HL-60/S4 treated with retinoic acid at 250 ng/mL for 4 days and 3 days (cell line): Measurements from ENCODE around the gene TXNRD2.

Source experiments
- in situ Hi-C: fragments of 300-500 bp; cut with MboI; formaldehyde crosslinking; loops from 2 replicates; pipeline ENCODE4 v1.7.0; 2022; ENCODE audit warnings: low sequenced_read_pairs

TXNRD2 gene

GRCh38 chr22:19868333-19868732 is 73.3 kb downstream of the TXNRD2 start:
- in situ Hi-C loops = no loop called here

- in situ Hi-C loops = no loop called here
Observed at GRCh38 chr22:19867617-19868016, 74.0 kb downstream of the TXNRD2 start.

- in situ Hi-C loops = no loop called here
Observed at GRCh38 chr22:19866665-19867009, 75.0 kb downstream of the TXNRD2 start.

DNA sequence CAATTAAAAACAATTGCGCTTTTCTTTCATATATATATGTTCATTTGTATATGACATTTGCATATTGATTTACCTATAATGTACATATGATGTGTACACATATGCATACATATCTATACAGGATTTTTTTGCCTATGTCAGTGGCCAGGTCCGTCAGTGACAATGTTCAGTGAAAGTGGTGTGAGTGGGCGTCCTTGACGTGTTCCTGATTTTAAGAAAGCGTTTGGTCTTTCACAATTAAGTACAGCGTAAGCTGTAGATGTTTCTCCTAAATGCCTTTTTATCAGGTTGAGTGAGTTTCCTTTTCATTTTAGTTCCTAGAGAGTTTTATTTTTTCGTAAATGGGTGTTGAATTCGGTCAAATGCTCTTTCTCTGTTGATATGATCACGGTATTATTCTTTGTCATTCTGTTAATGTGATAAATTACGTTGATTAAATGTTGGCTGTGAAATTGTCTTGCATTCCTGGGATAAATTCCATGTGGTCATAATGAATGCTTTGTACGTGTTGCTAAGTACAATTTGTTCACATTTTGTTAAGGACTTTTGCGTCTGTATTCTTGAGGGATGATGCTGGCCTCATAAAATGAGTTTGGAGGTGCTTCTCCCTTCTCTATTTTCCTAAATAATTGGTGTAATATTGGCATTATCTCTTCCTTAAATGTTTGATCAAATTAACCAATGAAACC is 76.3 kb downstream of the TXNRD2 start:
- in situ Hi-C loops = no loop called here

DNA sequence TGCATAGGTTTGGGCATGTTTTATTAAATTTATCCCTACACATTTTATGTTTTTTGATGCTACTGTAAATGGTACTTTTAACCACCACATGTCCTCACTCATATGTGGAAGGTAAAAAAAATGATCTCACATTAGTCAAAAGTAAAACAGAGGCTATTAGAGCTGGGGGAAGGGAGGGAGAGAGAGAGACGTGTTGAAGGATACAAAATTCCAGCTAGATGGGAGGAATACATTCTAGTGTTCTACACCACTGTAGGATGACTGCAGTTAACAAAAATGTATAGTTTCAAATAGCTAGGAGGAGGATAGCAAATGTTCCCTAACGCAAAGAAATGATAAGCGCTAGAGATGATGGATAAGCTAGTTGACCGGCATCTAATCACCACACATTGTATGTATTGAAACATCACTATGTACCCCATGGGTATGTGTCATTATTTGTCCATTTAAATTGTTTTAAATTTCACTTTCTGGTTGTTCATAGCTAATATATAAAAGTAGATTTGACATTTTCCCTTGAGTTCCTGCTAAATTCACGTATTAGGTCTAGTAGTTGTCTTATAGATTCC is 77.0 kb downstream of the TXNRD2 start:
- in situ Hi-C loops = no loop called here

GRCh38 chr22:19863571-19863970 is 78.0 kb downstream of the TXNRD2 start:
- in situ Hi-C loops = no loop called here

- in situ Hi-C loops = no loop called here
Observed at GRCh38 chr22:19862619-19863246, 78.9 kb downstream of the TXNRD2 start.

DNA sequence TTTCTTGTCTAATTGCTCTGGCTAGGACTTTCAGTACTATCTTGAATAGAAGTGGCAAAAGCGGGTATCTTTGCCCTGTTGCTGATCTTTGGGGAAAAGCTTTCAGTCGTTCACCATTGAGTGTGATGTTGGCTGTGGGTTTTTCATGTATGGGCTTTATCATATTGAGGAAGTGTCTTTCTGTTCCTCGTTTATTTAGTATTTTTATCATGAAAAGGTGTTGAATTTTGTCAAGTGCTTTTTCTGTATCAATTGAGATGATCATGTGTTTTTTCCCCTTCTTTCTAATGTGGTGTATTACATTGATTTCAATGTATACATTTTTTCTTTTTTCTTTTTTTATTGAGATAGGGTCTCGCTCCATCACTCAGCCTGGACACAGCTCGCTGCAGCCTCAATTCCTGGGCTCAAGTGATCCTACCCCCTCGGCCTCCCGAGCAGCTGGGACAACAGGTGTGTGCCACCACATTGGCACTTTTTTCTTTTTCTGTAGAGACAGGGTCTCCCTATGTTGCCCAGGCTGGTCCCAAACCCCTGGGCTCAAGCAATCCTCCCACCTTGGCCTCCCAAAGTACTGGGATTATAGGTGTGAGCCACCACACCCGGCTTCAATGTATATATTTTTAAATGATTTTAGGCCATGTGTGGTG is 81.6 kb downstream of the TXNRD2 start:
- in situ Hi-C loops = no loop called here

DNA sequence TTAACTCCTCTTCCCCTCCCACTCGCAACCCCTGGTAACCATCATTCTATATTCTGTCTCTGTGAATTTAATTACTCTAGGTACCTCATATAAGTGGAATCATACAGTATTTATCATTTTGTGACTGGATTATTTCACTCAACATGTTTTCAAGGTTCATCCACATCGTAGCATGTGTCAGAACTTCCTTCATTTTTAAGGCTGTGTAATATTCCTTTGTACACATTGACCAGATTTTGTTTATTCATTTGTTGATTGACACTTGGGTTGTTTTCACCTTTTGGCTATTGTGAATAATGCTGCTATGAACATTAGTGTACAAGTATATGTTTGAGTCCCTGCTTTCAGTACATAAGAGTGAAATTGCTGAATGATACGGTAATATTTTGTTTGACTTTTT is 84.2 kb downstream of the TXNRD2 start:
- in situ Hi-C loops = no loop called here

- in situ Hi-C loops = no loop called here
Observed at GRCh38 chr22:19855504-19856409, 85.9 kb downstream of the TXNRD2 start.

DNA sequence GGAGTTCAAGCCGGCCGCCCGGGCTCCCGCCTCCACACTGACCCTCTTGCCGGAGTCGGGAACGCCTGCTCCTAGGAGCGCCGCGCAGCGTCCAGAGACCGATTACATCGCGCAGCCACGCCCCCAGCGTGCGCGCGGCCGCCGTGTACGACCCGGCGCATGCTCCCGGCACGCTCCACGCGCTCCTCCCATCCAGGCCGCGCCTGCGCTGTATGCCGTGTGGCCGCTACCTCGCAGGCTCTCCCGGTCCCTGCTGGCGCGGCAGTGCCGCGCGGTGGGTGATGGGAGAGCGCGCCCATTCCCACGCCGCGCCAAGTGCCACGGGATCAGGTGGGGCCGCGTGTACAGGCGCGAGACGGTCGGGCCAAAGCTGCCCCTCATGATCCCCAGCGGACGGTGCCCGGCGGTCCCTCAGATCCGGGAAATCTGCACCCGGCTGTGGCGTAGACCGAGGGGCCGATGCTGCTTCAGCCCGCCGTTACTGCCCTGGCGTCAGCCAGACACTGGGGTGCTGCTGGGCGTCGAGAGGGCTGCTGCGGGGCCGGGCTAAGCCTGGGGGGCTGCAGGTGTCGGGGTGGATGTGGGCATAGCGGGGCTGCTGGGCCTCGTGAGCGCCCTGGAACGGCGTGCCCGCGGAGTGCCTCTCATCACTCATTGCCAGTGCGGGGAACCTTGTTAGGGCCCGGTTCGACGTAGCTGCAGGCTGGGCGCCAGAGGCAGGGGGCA is 86.7 kb downstream of the TXNRD2 start, which contains the start of the genes GNB1L and RTL10:
TSS of gene GNB1L (minus strand) at position 97 of the 726 bp plus-strand sequence. CDS start 33,519 bp downstream, outside the sequence.
TSS of gene RTL10 (minus strand) at position 97 of the 726 bp plus-strand sequence. CDS start 2,613 bp downstream, outside the sequence.
- in situ Hi-C loops = no loop called here

DNA sequence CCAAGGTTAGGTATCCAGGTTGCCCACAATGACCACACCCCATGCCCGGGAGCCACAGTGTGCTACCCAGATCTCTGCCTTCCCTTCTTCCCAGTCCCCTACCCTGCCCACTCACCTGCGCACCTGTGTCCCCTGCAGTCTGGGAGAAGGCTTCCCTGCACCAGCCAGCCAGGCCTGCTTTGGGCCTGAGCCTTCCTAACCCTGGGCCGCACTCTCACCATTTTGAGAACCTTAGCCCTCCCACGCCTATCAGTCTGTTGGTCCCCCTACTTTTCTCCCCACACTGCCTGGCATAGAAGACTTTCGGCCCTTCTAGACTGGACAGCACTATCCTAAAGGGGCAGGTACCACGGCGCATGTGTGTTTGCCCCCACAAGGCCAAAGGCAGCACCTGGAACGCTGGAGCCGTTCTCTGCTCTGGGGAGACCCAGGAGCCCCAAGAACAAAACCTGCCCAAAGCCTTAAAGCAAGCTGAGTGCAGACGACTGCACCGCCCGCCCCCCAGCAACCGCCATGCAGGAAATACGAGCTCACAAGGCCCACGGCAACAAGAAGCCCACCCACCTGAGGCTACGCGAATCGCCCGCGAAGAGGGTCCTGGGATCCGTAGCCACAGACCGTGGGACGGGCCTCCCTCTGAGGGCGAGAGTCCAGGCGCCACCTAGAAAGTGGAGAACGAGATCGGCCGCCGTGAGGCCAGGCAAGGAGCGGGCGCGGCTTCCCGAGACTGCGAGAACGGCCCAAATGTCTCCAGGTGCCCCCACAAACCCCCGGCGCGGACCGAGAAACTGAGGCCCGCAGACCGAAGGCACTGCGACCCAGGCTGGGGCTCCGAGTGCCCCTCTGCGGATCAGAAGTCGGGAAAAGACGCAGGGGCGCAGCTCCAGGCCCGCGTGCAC is 87.5 kb downstream of the TXNRD2 start:
- in situ Hi-C loops = no loop called here

GRCh38 chr22:19853058-19853878 is 88.3 kb downstream of the TXNRD2 start:
- in situ Hi-C loops = no loop called here

- in situ Hi-C loops = no loop called here
Observed at GRCh38 chr22:19852177-19852781, 89.3 kb downstream of the TXNRD2 start.

- in situ Hi-C loops = no loop called here
Observed at GRCh38 chr22:19851291-19852176, 90.1 kb downstream of the TXNRD2 start.

DNA sequence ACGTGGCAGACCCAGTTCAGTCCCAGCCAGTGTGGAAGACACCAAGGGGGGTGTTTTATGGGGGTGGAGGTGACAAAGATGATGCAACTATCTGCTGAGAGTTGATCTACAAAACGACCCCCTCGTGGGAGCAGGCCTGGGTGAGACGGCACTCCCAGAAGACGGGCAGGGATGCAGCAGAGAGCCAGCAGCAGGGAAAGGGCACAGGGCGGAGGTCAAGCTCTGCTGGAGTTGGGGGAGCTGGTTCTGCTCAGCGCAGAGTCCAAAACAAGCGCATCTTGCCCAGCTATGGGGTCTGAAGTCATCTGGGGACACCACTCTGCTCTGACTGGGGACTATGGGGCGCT is 90.9 kb downstream of the TXNRD2 start:
- in situ Hi-C loops = no loop called here
